ENCODE measurements around the gene C4BPB.

Gene C4BPB

DNA sequence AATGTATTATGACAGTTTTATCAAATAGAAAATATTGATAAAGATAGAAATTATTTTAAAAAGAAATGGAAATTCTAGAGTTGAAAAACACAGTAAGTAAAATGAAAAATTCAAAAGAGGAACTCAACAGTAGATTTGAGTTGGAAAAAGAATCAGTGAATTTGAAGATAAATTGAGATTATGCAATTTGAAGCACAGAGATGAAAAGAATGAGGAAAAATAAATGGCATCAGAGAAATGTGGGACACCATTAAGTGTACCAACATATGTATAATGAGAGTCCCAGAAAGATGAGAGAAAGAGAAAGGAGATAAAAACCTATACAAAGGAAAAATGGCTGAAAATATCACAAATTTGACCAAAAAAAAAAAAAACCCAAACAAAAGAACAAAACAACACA is 40.4 kb downstream of the C4BPB start:
- in situ Hi-C loops (cut with MboI; ENCODE audit: low sequenced_read_pairs) = no loop called here

DNA sequence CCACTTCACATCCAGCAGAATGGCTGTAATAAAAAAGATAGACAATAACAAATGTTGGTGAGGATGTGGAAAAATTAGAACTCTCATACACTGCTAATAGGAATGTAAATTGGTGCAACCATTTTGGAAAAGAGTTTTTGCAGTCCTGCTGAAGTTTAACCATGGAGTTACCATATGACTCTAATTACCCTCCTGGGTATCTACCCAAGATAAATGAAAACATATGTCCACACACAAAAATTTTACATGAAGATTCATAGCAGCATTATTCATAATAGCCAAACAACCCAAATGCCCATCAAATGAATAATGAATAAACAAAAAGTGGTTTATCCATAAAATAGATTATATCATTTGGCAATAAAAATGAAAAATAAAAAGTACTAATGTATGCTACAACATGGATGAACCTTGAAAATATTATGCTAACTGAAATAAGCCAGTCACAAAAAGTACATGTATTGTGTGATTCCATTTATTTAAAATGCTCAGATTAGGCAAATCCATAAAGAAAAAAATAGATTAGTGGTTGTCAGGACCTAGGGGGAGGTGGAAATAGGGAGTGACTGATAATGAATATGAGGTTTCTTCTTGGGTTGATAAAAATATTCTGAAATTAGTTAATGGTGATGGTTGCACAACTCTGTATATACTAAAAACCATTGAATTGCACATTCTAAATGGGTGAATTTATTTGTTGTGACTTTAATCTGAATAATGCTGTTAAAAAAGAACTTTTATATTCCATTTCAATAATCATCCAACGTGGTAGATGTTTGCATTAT is 41.8 kb downstream of the C4BPB start:
- in situ Hi-C loops (cut with MboI; ENCODE audit: low sequenced_read_pairs) = loop anchor here (10.0 kb wide), 1 partner anchor 54 kb away; no protein-coding TSS in a partner anchor

DNA sequence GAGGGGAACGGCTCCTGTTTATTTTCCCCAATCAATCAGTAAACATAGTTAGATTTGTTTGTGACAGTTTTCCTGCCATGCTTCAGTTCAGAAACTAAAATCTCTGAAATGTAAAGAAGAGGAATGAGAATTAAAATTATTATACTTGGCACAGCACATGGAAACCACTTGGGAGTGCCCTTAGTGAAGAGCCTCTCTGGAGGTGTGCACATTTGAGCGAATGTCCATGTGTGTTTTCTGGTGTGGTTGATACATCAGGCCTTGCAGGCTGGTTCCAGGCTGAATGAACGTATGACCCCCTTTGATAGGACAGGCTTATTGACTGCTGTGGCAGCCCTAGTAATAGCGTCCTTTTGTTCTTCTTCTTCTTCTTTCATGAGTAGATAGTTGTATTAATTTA is 42.5 kb downstream of the C4BPB start:
- in situ Hi-C loops (cut with MboI; ENCODE audit: low sequenced_read_pairs) = loop anchor here (10.0 kb wide), 1 partner anchor 54 kb away; no protein-coding TSS in a partner anchor

DNA sequence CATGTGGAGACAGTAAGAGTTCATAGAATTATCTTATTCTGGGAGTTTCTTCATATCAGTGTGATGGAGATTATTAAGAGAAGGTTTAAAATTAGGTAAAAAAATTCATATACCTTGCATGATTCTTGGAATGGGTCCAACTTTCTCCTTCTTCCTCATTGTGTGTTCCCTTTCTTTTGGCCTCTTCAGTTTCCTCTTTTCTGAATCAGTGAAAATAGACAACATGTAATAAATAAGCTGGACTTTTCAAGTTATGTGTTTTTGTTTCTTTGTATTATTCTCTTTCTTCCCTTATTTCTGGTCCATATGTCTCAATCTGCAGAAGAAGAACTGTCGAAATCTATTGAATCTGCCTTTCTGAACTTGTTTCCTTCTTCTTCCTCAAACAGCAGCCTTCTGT is 45.9 kb downstream of the C4BPB start:
- in situ Hi-C loops (cut with MboI; ENCODE audit: low sequenced_read_pairs) = loop anchor here (10.0 kb wide), 1 partner anchor 50 kb away; no protein-coding TSS in a partner anchor

DNA sequence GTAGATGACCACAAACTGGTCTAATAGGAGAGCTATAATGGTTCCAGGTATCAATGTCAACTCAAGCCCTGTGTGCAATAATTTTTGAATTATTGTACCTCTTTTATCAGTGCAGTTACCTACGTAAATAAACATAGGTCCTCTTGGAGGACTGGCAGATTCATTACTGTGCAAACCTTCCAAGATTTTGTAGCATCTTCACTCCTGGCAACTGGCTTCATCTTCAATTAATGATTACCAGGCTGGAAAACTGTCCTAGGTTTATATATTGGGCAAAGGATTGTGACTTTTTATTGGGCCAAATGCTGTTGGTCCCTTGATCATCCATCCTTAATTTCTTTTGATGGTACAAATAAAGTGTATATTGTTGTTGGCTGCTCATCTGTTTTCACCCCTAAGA is 51.0 kb downstream of the C4BPB start:
- in situ Hi-C loops (cut with MboI; ENCODE audit: low sequenced_read_pairs) = loop anchor here (10.0 kb wide), 1 partner anchor 45 kb away; no protein-coding TSS in a partner anchor

DNA sequence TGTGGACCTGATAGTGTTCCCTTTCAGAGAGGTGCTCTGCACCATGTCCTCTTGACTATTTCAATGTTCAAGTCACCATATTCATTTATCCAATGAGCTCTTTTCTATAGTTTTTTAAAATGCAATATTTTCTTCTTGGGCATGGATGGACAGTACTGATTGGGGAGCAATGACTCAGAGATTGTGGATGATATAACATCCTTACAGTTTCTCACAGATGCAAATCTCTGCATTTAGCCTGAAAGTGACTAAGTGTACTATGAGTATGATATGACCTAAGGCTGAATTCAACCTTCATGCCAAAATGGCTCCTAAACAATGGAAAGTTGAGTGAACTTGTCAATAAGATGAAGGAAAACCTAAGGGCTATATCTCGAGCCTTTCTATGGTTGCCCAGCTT is 51.9 kb downstream of the C4BPB start:
- in situ Hi-C loops (cut with MboI; ENCODE audit: low sequenced_read_pairs) = no loop called here

DNA sequence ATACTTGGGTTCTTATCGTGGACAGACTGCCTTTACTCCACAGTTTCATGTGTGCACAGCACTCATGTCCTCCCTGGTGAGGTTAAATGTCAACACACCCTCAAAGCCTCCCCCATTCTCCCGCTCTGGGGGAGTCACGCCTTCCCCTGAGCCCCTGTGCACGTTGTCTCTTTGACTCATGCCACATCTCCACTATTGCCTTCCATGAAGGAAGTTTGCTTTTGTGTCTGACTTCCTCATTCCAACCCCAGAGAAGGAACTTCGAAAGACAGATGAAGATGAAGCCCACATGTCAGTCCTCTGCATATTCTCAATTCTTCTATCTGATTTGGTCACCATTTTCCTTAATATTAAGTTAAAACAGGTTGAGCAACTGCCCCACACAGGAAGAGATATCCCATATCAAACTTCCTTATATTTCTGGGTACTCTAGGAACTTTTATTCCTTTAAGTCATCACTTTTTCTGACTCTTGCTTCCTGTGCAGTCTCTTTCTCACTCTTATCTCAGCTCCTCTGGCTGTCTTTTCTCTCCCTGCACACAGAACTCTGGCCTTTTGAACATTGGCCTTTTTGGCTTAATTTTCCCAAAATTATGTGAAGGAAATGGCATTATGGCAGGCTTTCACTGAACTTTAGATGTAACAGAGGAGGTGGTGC is 56.9 kb downstream of the C4BPB start:
- in situ Hi-C loops (cut with MboI; ENCODE audit: low sequenced_read_pairs) = no loop called here
